Measurements from ENCODE around the gene GET4. TPM values are rescaled to one million over a fixed set of nuclear protein-coding genes. Genes with fewer than 3 reads are reported as not detected.

Gene GET4
- total and polyA plus RNA-seq, 2 of the 13 experiments (the other 11 are each of a cell fraction or from before 2014, with no cell fraction given) = 28.2 to 35.2 TPM

DNA sequence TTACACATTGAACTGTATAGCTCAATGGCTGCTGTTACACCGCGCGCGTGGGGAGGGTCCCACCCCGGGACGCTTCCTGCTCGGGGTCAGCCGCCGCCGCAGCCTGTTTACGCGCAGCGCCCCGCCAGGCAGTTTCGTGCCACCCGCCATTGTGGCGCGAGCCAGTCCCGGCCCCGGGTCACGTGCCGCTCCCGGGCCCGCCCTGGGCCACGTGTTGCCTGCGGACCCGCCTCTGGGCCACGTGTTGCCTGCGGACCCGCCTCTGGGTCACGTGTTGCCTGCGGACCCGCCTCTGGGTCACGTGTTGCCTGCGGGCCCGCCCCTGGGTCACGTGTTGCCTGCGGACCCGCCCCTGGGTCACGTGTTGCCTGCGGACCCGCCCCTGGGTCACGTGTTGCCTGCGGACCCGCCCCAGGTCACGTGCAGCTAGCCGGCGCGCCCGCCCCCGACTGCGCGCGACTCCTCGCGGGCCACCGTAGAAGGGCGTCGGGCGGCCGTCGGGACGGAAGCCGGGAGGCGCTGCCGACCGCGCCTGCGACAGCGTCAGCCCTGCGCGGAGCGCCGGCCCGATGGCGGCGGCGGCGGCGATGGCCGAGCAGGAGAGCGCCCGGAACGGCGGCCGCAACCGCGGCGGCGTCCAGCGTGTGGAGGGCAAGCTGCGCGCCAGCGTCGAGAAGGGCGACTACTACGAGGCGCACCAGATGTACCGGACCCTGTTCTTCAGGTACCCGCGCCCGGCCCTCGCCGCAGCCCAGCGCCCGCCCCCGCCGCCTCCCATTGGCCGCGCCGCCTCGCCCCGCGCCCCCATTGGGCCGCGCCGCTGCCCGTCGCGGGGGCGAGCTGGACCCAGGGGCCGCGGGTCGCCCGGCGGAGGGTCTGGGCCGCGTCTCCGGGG is at the start of gene GET4 (continued):
- TF ChIP-seq ZSCAN22 (CRISPR knock-in tag; IDR thresholded peaks at IDR 0.05) = peak; percentile 91
- peak; percentile 93; the same call in 1 of the 2 replicates for TF ChIP-seq ATF7-NPFF (CRISPR knock-in tag; IDR thresholded peaks at IDR 0.05; ENCODE audit: low read depth)
- TF ChIP-seq REPIN1 (CRISPR knock-in tag; IDR thresholded peaks at IDR 0.05; ENCODE audit: borderline replicate concordance, low read depth) = 0 out of 2 replicates have a peak, but pooled peaks have one; percentile 46
- no peak for TF ChIP-seq ZBTB3 (CRISPR knock-in tag; IDR thresholded peaks at IDR 0.05; ENCODE audit: borderline replicate concordance, low read depth)
- TF ChIP-seq ZNF614 (CRISPR knock-in tag; IDR thresholded peaks at IDR 0.05; ENCODE audit: borderline replicate concordance) = 0 out of 2 replicates have a peak, but pooled peaks have one; percentile 37
- peak; percentile 96 for TF ChIP-seq HOXA3 (CRISPR knock-in tag; IDR thresholded peaks at IDR 0.05)
- TF ChIP-seq FOXJ3 (CRISPR knock-in tag; IDR thresholded peaks at IDR 0.05; ENCODE audit: borderline replicate concordance) = no peak
- TF ChIP-seq FOXA1 (IDR thresholded peaks at IDR 0.05) = no peak
- peak; percentile 4; the same call in 1 of the 2 replicates for TF ChIP-seq FOXA1 (CRISPR knock-in tag; IDR thresholded peaks at IDR 0.05)
- 0 out of 2 replicates have a peak, but pooled peaks have one; percentile 10 for TF ChIP-seq RFXANK (CRISPR knock-in tag; IDR thresholded peaks at IDR 0.05)
- TF ChIP-seq U2AF1 (optimal IDR thresholded peaks at IDR 0.05; ENCODE audit: low read depth, low read length) = no peak
- TF ChIP-seq ISX (CRISPR knock-in tag; conservative IDR thresholded peaks at IDR 0.05) = no peak
- TF ChIP-seq, protein P1, sequence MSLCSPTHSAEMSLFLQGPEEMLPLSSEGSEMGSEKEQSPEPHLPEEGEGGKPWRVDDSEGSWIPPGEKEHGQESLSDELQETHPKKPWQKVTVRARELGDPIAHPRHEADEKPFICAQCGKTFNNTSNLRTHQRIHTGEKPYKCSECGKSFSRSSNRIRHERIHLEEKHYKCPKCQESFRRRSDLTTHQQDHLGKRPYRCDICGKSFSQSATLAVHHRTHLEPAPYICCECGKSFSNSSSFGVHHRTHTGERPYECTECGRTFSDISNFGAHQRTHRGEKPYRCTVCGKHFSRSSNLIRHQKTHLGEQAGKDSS (CRISPR knock-in tag; IDR thresholded peaks at IDR 0.05; ENCODE audit: borderline replicate concordance, low read depth) = no peak
- no peak for TF ChIP-seq ZNF484 (CRISPR knock-in tag; IDR thresholded peaks at IDR 0.05; ENCODE audit: borderline replicate concordance, low read depth)
- TF ChIP-seq, protein P2, sequence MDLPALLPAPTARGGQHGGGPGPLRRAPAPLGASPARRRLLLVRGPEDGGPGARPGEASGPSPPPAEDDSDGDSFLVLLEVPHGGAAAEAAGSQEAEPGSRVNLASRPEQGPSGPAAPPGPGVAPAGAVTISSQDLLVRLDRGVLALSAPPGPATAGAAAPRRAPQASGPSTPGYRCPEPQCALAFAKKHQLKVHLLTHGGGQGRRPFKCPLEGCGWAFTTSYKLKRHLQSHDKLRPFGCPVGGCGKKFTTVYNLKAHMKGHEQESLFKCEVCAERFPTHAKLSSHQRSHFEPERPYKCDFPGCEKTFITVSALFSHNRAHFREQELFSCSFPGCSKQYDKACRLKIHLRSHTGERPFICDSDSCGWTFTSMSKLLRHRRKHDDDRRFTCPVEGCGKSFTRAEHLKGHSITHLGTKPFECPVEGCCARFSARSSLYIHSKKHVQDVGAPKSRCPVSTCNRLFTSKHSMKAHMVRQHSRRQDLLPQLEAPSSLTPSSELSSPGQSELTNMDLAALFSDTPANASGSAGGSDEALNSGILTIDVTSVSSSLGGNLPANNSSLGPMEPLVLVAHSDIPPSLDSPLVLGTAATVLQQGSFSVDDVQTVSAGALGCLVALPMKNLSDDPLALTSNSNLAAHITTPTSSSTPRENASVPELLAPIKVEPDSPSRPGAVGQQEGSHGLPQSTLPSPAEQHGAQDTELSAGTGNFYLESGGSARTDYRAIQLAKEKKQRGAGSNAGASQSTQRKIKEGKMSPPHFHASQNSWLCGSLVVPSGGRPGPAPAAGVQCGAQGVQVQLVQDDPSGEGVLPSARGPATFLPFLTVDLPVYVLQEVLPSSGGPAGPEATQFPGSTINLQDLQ (CRISPR knock-in tag; IDR thresholded peaks at IDR 0.05) = 0 out of 2 replicates have a peak, but pooled peaks have one; percentile 17
- no peak for TF ChIP-seq ZFP1 (CRISPR knock-in tag; IDR thresholded peaks at IDR 0.05)
- peak; percentile 81 for TF ChIP-seq ZNF574 (CRISPR knock-in tag; IDR thresholded peaks at IDR 0.05)
- TF ChIP-seq TSC22D2 (CRISPR knock-in tag; IDR thresholded peaks at IDR 0.05; ENCODE audit: borderline replicate concordance) = no peak
- peak; percentile 51; the same call in 1 of the 2 replicates for TF ChIP-seq FOXP4 (CRISPR knock-in tag; IDR thresholded peaks at IDR 0.05)
- TF ChIP-seq ZNF326 (CRISPR knock-in tag; IDR thresholded peaks at IDR 0.05; ENCODE audit: borderline replicate concordance) = no peak

Data from HepG2 (cell line).